Gastrocnemius medialis (tissue), 4 donors: ENCODE measurements around the gene TCTN2. TPM values are rescaled to one million over a fixed set of nuclear protein-coding genes. Genes with fewer than 3 reads are reported as not detected.
A peak's percentile ranks its signal among the peaks of the same experiment; 100 is the strongest.

Experiments
- ATAC-seq, 2 donors: fragments of 150-250 bp; one replicate each; pipeline ENCODE4 v1.9.1; 2016
- DNase-seq, 2 donors: peaks; one replicate each; pipeline ENCODE4 v3.0.0-alpha.2; 2019
- H3K27ac ChIP-seq, 4 donors: fragments of 200-600 bp; sonication (generic); 1 replicate in 1 of 4; 2 replicates in 3 of 4; pipeline ENCODE4 v1.5.1; 2016 to 2018; ENCODE audit warnings: mild to moderate bottlenecking in 2 of 4, moderate library complexity in 1 of 4
- H3K27me3 ChIP-seq, 3 donors: fragments of 200-600 bp; sonication (generic) in 2 of 3; 1 replicate in 1 of 3; 2 replicates in 2 of 3; pipeline versions ENCODE4 v1.5.1 to v1.6.0; 2016 to 2019; ENCODE audit warnings: mild to moderate bottlenecking in 1 of 3, moderate library complexity in 1 of 3
- H3K36me3 ChIP-seq, 2 donors: fragments of 200-600 bp; sonication (generic) in 1 of 2; one replicate each; pipeline ENCODE4 v1.5.1; 2017 to 2018
- H3K4me1 ChIP-seq, 2 donors: fragments of 200-600 bp; sonication (generic) in 1 of 2; one replicate each; pipeline ENCODE4 v1.5.1; 2016 to 2017; ENCODE audit warnings: mild to moderate bottlenecking in 2 of 2
- H3K4me3 ChIP-seq, 4 donors: fragments of 200-600 bp; sonication (generic) in 3 of 4; 1 replicate in 1 of 4; 2 replicates in 3 of 4; pipeline ENCODE4 v1.5.1; 2016 to 2019; ENCODE audit warnings: mild to moderate bottlenecking in 2 of 4
- H3K9me3 ChIP-seq, 3 donors: fragments of 200-600 bp; sonication (generic) in 2 of 3; 1 replicate in 1 of 3; 2 replicates in 2 of 3; pipeline ENCODE4 v1.5.1; 2016 to 2019
- POLR2A ChIP-seq, 2 donors: fragments of 450-650 bp; IDR thresholded peaks; one replicate each; pipeline ENCODE4 v1.6.1; 2017; ENCODE audit warnings: antibody characterized with exemption in 2 of 2, mild to moderate bottlenecking in 2 of 2, moderate library complexity in 2 of 2
- in situ Hi-C, 4 donors: fragments of 200-750 bp; cut with MboI; loops; one replicate each; pipeline versions ENCODE4 v1.15.0 to v1.8.0; 2017; ENCODE audit warnings: low sequenced_read_pairs in 4 of 4
- intact Hi-C: fragments of 100-400 bp; cut with DNase I; formaldehyde crosslinking; loops from one replicate; pipeline ENCODE4 v1.15.1; 2023; ENCODE audit warnings: low total_unique reads
- total RNA-seq, 4 donors: library from RNA; depleted of rRNA; stranded (reverse); fragments of >200 nt; gene quantifications; one replicate each; pipeline versions ENCODE4 v1.1.0 to v1.2.3, GENCODE V29; 2016
- TF ChIP-seq, protein P1 (sequence below), 5 experiments: fragments of 450-650 bp in 3 of 5; fragments of 200-600 bp in 2 of 5; sonication (generic) in 2 of 5; IDR thresholded peaks in 4 of 5; conservative IDR thresholded peaks in 1 of 5; 1 replicate in 4 of 5; 2 replicates in 1 of 5; pipeline ENCODE4 v1.5.1; 2016 to 2019; ENCODE audit warnings: antibody characterized with exemption in 5 of 5, mild to moderate bottlenecking in 3 of 5, moderate library complexity in 3 of 5

TCTN2 gene
- total RNA-seq, 4 donors from 2014 or later: 1.2 to 5.0 (median 1.6) TPM

DNA sequence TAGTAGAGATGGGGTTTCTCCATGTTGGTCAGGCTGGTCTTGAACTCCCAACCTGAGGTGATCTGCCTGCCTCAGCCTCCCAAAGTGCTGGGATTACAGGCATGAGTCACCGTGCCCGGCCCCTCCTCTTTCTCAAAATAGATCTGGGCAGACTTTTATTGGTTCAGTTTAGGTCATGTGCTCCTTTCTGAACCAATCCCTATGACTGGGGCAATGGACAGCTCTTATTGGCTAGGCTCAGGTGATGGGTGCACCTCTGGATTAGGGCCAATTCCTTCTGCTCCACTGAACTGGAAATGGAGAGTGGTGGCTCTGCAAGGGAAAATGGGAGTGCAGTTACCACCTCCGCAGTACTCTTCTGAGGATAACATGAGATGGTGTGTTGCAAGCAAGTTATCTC lies 35.0 kb downstream of the TCTN2 start:
- ATAC-seq: no peak
- TF ChIP-seq, protein P1, sequence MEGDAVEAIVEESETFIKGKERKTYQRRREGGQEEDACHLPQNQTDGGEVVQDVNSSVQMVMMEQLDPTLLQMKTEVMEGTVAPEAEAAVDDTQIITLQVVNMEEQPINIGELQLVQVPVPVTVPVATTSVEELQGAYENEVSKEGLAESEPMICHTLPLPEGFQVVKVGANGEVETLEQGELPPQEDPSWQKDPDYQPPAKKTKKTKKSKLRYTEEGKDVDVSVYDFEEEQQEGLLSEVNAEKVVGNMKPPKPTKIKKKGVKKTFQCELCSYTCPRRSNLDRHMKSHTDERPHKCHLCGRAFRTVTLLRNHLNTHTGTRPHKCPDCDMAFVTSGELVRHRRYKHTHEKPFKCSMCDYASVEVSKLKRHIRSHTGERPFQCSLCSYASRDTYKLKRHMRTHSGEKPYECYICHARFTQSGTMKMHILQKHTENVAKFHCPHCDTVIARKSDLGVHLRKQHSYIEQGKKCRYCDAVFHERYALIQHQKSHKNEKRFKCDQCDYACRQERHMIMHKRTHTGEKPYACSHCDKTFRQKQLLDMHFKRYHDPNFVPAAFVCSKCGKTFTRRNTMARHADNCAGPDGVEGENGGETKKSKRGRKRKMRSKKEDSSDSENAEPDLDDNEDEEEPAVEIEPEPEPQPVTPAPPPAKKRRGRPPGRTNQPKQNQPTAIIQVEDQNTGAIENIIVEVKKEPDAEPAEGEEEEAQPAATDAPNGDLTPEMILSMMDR (IDR thresholded peaks at IDR 0.05 in 4 of 5, conservative IDR thresholded peaks at IDR 0.05 in 1 of 5): no peak
- TF ChIP-seq POLR2A (IDR thresholded peaks at IDR 0.05): no peak
- intact Hi-C loops (no loop called here), in situ Hi-C loops (no loop called here)
- Histone ChIP-seq H3K9me3 (no peaks in the 10 kb centered on the region), H3K4me1 (no peaks in the 10 kb centered on the region), H3K4me3 (no peak overlapping the region), H3K27me3 (no peaks in the 10 kb centered on the region), H3K36me3 (no peaks in the 10 kb centered on the region), H3K27ac (no peak overlapping the region)
- no peak for DNase-seq

DNA sequence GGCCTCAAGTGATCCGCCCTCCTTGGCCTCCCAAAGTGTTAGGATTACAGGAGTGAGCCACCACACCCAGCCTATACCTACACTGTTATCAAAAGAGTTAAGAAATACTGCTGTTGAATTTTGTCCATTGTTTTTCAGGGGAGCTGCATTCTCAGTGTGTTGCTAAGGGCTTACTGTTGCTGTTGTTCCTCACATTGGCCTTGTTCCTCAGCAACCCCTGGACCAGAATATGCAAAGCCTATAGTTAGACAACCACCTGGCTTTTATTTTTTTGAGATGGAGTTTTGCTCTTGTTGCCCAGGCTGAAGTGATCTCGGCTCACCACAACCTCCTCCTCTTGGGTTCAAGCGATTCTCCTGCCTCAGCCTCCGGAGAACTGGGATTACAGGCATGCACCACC lies 36.6 kb downstream of the TCTN2 start:
- ATAC-seq (no peak), DNase-seq (no peak)
- H3K4me3 ChIP-seq: no peak overlapping the region
- no peaks in the 10 kb centered on the region for H3K9me3 ChIP-seq
- no peaks in the 10 kb centered on the region for H3K27me3 ChIP-seq
- intact Hi-C loops (no loop called here), in situ Hi-C loops (no loop called here)
- H3K36me3 ChIP-seq: no peaks in the 10 kb centered on the region
- H3K27ac ChIP-seq: no peak overlapping the region
- TF ChIP-seq, protein P1 (IDR thresholded peaks at IDR 0.05 in 4 of 5, conservative IDR thresholded peaks at IDR 0.05 in 1 of 5): no peak
- TF ChIP-seq POLR2A (IDR thresholded peaks at IDR 0.05): no peak
- H3K4me1 ChIP-seq: peaks cover 0 to 5% of the 10 kb centered on the region in 2 donors

DNA sequence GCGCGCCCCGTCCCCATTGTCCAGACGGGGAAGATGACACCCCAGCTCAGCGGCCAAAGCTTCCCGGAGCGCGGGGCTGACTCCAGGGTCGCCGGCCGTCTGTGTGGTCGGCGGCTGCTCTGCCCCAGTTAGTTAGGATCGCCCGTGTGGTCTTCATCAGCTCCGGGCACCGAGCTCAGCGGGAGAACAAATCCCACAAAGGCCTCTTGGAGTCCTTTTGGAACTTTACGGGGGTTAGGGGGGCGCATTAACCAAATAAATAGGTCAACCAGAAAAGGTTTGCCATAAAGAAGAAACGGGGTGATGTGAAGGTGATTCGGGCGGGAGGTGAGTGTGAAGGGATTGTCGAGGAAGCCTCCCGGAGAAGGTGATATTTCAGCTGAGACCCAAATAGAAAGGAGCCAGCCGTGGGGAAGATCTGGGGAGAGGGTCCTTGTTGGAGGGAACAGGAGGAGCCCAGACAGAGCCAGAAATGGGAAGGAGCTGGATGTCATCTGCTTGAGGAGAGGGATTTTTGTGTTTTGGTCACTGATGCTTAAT lies 41.9 kb downstream of the TCTN2 start:
- no peak for TF ChIP-seq POLR2A (IDR thresholded peaks at IDR 0.05)
- TF ChIP-seq, protein P1 (IDR thresholded peaks at IDR 0.05 in 4 of 5, conservative IDR thresholded peaks at IDR 0.05 in 1 of 5): no peak

DNA sequence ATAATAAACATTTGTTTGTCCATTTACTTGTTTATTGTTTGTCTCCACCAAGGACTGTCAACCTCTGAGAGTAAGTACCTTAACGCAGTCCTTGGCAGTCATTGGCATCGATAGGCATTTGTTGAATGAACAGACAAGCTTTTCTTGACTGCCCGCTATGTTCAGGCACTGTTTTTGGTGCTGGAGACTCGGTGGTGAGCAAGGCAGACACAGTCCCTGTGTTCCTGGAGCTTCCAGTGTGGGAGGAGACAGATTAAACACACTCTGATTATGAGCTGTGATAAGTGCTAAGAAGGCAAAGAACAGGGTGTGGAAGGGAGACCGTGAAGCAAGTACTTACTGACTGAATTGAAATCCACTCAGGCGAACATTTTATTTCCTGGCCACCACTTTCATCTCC lies 42.5 kb downstream of the TCTN2 start:
- Histone ChIP-seq H3K4me3 (peak overlapping the region; percentile 77 to 98 (median 96)), H3K9me3 (no peaks in the 10 kb centered on the region), H3K27ac (no peak overlapping the region), H3K4me1 (peaks cover 27 to 28% of the 10 kb centered on the region in 2 donors), H3K27me3 (no peaks in the 10 kb centered on the region), H3K36me3 (no peaks in the 10 kb centered on the region)
- intact Hi-C loops: loop anchor here (2.0 to 5.0 kb wide), 3 partner anchors 43 to 346 kb away; partner anchors contain the start of genes CCDC92, TCTN2 and ZNF664
- ATAC-seq (no peak), DNase-seq (no peak)
- TF ChIP-seq POLR2A (IDR thresholded peaks at IDR 0.05): no peak
- TF ChIP-seq, protein P1 (IDR thresholded peaks at IDR 0.05 in 4 of 5, conservative IDR thresholded peaks at IDR 0.05 in 1 of 5): no peak
- in situ Hi-C loops: no loop called here

More for the DNA sequence above, 41.9 kb downstream of the TCTN2 start:
- Histone ChIP-seq H3K27ac (peak overlapping the region; percentile 67 to 90 (median 80)), H3K36me3 (no peaks in the 10 kb centered on the region), H3K9me3 (no peaks in the 10 kb centered on the region), H3K4me1 (peaks cover 27 to 28% of the 10 kb centered on the region in 2 donors), H3K4me3 (peak overlapping the region; percentile 77 to 98 (median 96)), H3K27me3 (no peaks in the 10 kb centered on the region)
- intact Hi-C loops (loop anchor here (2.0 to 5.0 kb wide), 3 partner anchors 42 to 346 kb away; partner anchors contain the start of genes CCDC92, TCTN2 and ZNF664), in situ Hi-C loops (no loop called here)
- ATAC-seq (peak; percentile 1 to 3), DNase-seq (no peak)
